Neural cell (in vitro differentiated cells): ENCODE data around the gene FABP6.

Experiments
- CTCF ChIP-seq: fragments of 450-650 bp; IDR thresholded peaks from 2 replicates; pipeline ENCODE4 v1.5.1; 2014; ENCODE audit warnings: antibody characterized with exemption, mild to moderate bottlenecking, moderate library complexity; ENCODE audit not compliant: poor library complexity, severe bottlenecking
- EZH2 ChIP-seq: fragments of 200-600, 300-800 bp; shearing (Covaris generic), sonication (generic); IDR thresholded peaks from 2 replicates; pipeline ENCODE4 v1.6.1; 2014; ENCODE audit warnings: antibody characterized with exemption, low read length, borderline replicate concordance, mild to moderate bottlenecking; ENCODE audit not compliant: insufficient read depth, poor library complexity, severe bottlenecking
- MXI1 ChIP-seq: fragments of 450-650 bp; conservative IDR thresholded peaks from 2 replicates; pipeline ENCODE4 v1.6.1; 2014; ENCODE audit warnings: antibody characterized with exemption, mild to moderate bottlenecking; ENCODE audit not compliant: poor library complexity, severe bottlenecking
- POLR2AphosphoS5 ChIP-seq: IDR thresholded peaks from 2 replicates; pipeline ENCODE4 v1.6.1; 2012
- RAD21 ChIP-seq: fragments of 450-650 bp; conservative IDR thresholded peaks from 2 replicates; pipeline ENCODE4 v1.6.1; 2014; ENCODE audit warnings: antibody characterized with exemption, mild to moderate bottlenecking, moderate library complexity
- REST ChIP-seq: IDR thresholded peaks from 2 replicates; pipeline ENCODE4 v1.6.1; 2012; ENCODE audit warnings: borderline replicate concordance
- SMC3 ChIP-seq: fragments of 450-650 bp; conservative IDR thresholded peaks from 2 replicates; pipeline ENCODE4 v1.6.1; 2014; ENCODE audit warnings: antibody characterized with exemption, mild to moderate bottlenecking, moderate library complexity; ENCODE audit not compliant: poor library complexity
- TAF1 ChIP-seq: IDR thresholded peaks from 2 replicates; pipeline ENCODE4 v1.6.1; 2012; ENCODE audit warnings: low read depth

- no peak for TF ChIP-seq CTCF
- no peak for TF ChIP-seq TAF1
- TF ChIP-seq REST, result no peak
- no peak for TF ChIP-seq EZH2
- TF ChIP-seq RAD21, result no peak
- TF ChIP-seq SMC3, result no peak
- no peak for TF ChIP-seq POLR2AphosphoS5
- TF ChIP-seq MXI1, result no peak
These were observed 42.8 kb upstream of the FABP6 start for GRCh38 chr5:160186480-160186879.
